Large intestine (tissue), 3 donors: Measurements from ENCODE around the gene DUSP16. TPM values are rescaled to one million over a fixed set of nuclear protein-coding genes. Genes with fewer than 3 reads are reported as not detected.
"Not testable (repeated sequence)": the region's sequence is repeated elsewhere in the genome, so short reads cannot be mapped to it uniquely, and the experiment has no call there.

Experiments
- DNase-seq, 2 donors: peaks; one replicate each; pipeline versions ENCODE4 v3.0.0 to v3.0.0-alpha.2; 2013
- H3K27ac ChIP-seq: one replicate; pipeline ENCODE4 v1.5.1; 2013; ENCODE audit warnings: low read length
- H3K27me3 ChIP-seq: 2 replicates; pipeline ENCODE4 v1.6.1; 2013; ENCODE audit warnings: low read length; ENCODE audit not compliant: control insufficient read depth, insufficient read depth
- H3K36me3 ChIP-seq: 2 replicates; pipeline ENCODE4 v1.6.1; 2013; ENCODE audit warnings: low read length; ENCODE audit not compliant: control insufficient read depth, insufficient read depth
- H3K4me1 ChIP-seq: one replicate; pipeline ENCODE4 v1.6.1; 2013; ENCODE audit warnings: low read length; ENCODE audit not compliant: control insufficient read depth, insufficient read depth
- H3K4me3 ChIP-seq: one replicate; pipeline ENCODE4 v1.5.1; 2013; ENCODE audit warnings: low read length
- H3K9me3 ChIP-seq: one replicate; pipeline ENCODE4 v1.6.1; 2013; ENCODE audit warnings: mild to moderate bottlenecking, low read depth, low read length, moderate library complexity; ENCODE audit not compliant: control insufficient read depth
- WGBS: methylation state at CpG from one replicate; pipeline ENCODE4 v1.1.5; 2013; ENCODE audit warnings: low lambda C conversion rate; ENCODE audit not compliant: insufficient coverage; 5-methylcytosine and 5-hydroxymethylcytosine counted together
- polyA plus RNA-seq: library from polyadenylated mRNA; unstranded; fragments of 120-200 nt; gene quantifications from one replicate; pipeline ENCODE4 v1.2.1, GENCODE V29; 2013

Gene DUSP16
- polyA plus RNA-seq, 1 donor: 51.7 TPM

GRCh38 chr12:12600659-12601058, 38.0 kb upstream of the DUSP16 start:
- WGBS: no CpG with 5 or more reads among the region's 8 CpGs
- no peak overlapping the region for H3K27ac ChIP-seq
- H3K9me3 ChIP-seq: no peaks in the 10 kb centered on the region
- DNase-seq: peak; percentile 23 to 44
- H3K4me3 ChIP-seq: no peak overlapping the region
- H3K27me3 ChIP-seq: no peaks in the 10 kb centered on the region
- no peaks in the 10 kb centered on the region for H3K4me1 ChIP-seq
- no peaks in the 10 kb centered on the region for H3K36me3 ChIP-seq

DNA sequence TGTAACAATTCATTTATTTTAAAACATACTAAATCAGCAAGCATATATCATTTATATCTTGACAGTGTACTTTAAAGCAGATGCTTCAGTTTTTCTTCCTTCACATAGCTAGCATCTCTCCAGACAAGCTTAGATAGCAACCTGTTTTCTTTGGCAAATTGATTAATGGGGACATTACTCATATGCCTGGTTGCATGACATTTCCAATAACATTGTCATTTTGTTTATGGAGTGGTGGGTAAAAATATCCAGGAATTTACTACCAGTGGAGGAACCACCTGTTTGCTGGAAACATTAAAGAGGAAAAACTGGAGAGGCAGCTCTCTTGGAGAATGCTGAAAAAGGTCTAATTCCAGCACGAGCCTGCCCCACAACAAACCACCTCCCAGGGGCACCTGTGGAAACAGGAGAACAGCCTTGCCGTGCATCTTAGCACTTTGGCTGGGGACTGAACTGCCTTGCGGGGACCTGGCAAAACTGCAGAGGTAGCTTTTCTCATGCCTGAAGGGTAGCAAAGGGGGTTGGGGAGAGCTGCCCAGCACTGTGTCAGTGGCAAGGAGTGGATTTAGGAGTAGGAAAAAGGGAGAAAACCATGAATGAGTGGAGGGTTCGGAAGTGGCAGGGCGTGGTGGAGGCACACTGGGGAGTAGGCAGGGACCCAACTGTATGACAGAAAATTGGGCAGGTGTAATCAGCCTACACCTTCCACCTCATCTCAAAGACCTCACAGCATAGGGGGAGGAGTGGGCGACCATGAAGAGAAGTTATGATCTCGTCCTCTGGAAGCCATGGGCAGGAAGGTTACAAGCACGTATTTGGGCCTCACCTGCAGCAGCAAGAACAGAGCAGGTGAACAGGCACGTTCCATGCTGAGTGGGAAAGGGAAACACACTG, 37.3 kb upstream of the DUSP16 start:
- no peaks in the 10 kb centered on the region for H3K4me1 ChIP-seq
- H3K27ac ChIP-seq: no peak overlapping the region
- no peaks in the 10 kb centered on the region for H3K36me3 ChIP-seq
- H3K9me3 ChIP-seq: no peaks in the 10 kb centered on the region
- no peak overlapping the region for H3K4me3 ChIP-seq
- 100% methylated on average over 1 of the region's 9 CpGs for WGBS
- DNase-seq: no peak
- H3K27me3 ChIP-seq: no peaks in the 10 kb centered on the region

DNA sequence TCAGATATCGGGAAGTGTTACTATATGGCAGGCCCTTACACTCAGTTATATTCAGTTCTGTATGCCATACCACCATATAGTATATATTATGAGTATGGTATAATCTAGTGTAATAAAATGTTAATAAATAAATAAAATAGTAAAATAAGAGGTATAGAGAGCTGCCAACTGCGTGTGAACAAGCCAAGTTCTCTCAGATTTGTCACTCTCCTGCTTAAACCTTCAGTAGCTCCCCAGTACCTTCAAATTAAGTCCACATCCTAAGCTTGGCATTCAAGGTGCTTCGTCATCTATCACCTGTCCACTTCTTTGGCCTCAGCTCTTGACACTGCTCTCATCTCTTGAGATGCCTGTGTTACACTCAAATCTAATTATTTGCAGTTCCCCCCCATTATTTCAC, 36.2 kb upstream of the DUSP16 start:
- H3K9me3 ChIP-seq: no peaks in the 10 kb centered on the region
- H3K4me1 ChIP-seq: no peaks in the 10 kb centered on the region
- H3K36me3 ChIP-seq: no peaks in the 10 kb centered on the region

DNA sequence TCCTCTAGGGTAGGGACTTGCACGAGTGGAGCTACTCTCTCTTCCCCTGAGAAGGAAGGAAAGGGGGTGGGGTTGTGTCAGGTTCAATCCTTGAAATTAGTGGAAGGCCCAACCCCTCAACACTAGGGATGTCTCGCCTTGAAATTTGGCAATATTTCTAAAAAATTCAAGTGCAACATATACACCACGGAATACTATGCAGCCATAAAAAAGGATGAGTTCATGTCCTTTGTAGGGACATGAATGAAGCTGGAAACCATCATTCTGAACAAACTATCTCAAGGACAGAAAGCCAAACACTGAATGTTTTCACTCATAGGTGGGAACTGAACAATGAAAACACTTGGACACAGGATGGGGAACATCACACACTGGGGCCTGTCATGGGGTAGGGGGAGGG, 33.9 kb upstream of the DUSP16 start:
- not testable (repeated sequence) for H3K27ac ChIP-seq, H3K27me3 ChIP-seq, H3K4me3 ChIP-seq, DNase-seq, H3K36me3 ChIP-seq, H3K4me1 ChIP-seq, H3K9me3 ChIP-seq
- WGBS: 100% methylated on average over 1 of the region's 3 CpGs

More for the DNA sequence above, 36.2 kb upstream of the DUSP16 start:
- 50% methylated on average over 1 of the region's 3 CpGs for WGBS
- Histone ChIP-seq H3K27me3 (no peaks in the 10 kb centered on the region), H3K4me3 (no peak overlapping the region), H3K27ac (no peak overlapping the region)
- DNase-seq: no peak

DNA sequence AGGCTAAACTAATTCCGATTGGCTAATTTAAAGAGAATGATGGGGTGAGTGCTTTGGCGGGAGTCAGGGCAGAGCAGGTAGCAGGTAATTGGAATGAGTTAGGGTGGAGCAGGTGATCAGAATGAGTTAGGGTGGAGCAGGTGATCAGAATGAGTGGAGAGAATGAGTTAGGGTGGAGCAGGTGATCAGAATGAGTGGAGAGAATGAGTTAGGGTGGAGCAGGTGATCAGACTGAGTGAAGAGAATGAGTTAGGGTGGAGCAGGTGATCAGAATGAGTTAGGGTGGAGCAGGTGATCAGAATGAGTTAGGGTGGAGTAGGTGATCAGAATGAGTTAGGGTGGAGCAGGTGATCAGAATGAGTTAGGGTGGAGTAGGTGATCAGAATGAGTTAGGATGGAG, 33.3 kb upstream of the DUSP16 start:
- not testable (repeated sequence) for H3K27ac ChIP-seq, H3K9me3 ChIP-seq, H3K4me1 ChIP-seq, H3K27me3 ChIP-seq, H3K36me3 ChIP-seq, DNase-seq, H3K4me3 ChIP-seq
- WGBS: no CpG with 5 or more reads among the region's 2 CpGs

DNA sequence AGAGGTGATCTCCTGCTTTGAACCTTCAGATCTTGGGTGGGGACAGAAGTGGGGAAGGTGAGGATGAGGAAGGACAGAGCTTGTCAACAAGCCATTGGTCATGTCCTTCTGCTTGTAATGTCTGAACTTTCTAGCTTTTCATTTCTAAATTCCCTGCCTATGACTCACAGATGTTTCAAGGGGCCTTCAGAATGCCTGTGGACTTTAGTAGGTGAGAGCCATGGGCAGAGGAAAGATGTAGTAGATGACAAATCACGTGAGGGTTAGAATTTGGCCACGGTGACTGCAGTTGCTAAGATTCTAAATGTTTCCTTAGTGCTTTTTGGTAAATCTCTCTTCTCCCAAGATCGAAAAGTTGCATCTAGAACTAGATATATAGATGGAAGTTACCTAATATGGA, 30.3 kb upstream of the DUSP16 start:
- no peak overlapping the region for H3K4me3 ChIP-seq
- no peaks in the 10 kb centered on the region for H3K27me3 ChIP-seq
- WGBS: 81% methylated on average over 3 of the region's 3 CpGs
- H3K9me3 ChIP-seq: no peaks in the 10 kb centered on the region
- no peaks in the 10 kb centered on the region for H3K36me3 ChIP-seq
- peak in 1 of 2 donors; percentile 13 for DNase-seq
- H3K27ac ChIP-seq: no peak overlapping the region
- H3K4me1 ChIP-seq: peaks cover 4% of the 10 kb centered on the region

DNA sequence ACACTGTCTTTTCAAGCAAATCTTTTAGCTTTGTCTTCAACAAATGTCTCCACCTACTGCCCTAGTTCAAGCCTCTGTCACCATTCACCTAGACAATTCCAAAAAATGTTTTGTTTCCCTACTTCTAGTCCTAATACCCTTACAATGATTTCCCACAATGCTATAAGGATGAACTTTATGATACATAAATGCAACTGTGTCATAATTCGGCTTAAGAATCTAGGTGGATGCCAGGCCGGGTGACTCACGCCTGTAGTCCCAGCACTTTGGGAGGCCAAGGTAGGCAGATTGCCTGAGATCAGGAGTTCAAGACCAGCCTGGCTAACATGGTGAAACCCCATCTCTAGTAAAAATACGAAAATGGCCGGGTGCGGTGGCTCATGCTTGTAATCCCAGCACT, 28.3 kb upstream of the DUSP16 start:
- WGBS: no CpG with 5 or more reads among the region's 6 CpGs
- H3K27ac ChIP-seq: no peak overlapping the region

DNA sequence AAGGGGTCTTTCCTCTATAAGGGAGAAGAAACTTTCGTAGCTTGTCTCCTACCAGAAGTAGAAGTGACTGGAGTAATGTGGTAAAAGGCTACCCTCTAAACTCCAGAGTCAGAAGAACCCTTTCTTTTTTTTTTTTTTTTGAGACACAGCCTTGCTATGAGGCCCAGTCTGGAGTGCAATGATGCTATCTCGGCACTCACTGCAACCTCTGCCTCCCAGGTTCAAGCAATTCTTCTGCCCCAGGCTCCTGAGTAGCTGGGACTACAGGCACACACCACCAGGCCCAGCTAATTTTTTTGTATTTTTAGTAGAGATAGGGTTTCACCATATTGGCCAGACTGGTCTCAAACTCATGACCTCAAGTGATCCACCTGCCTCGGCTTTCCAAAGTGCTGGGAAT, 25.8 kb upstream of the DUSP16 start:
- not testable (repeated sequence) for H3K27ac ChIP-seq, DNase-seq, H3K9me3 ChIP-seq, H3K27me3 ChIP-seq, H3K4me3 ChIP-seq, H3K36me3 ChIP-seq
- WGBS: no CpG with 5 or more reads among the region's 3 CpGs
- peaks cover 15% of the 10 kb centered on the region for H3K4me1 ChIP-seq

More for the DNA sequence above, 28.3 kb upstream of the DUSP16 start:
- Histone ChIP-seq H3K4me3 (no peak overlapping the region), H3K9me3 (no peaks in the 10 kb centered on the region), H3K27me3 (no peaks in the 10 kb centered on the region), H3K36me3 (no peaks in the 10 kb centered on the region), H3K4me1 (peaks cover 15% of the 10 kb centered on the region)
- no peak for DNase-seq

DNA sequence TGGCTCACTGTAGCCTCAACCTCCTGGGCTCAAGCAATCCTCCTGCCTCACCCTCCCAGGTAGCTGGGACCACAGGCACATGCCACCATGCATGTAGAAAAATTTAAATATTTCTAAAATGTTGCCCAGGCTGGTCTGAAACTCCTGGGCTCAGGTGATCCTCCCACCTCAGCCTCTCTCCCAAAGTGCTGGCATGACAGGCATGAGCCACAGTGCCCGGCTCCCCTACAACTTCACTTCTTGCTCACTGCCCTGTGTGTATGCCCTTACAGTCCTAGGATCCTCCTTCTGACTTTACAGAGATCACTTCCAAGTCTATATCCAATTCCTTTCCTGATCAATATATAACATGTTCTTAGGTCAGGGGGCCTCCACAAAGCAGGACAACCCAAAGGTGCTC, 25.2 kb upstream of the DUSP16 start:
- H3K4me3 ChIP-seq: no peak overlapping the region
- no peaks in the 10 kb centered on the region for H3K36me3 ChIP-seq
- H3K27ac ChIP-seq: no peak overlapping the region
- peaks cover 15% of the 10 kb centered on the region for H3K4me1 ChIP-seq
- WGBS: no CpG with 5 or more reads among the region's 1 CpG
- no peak for DNase-seq
- H3K27me3 ChIP-seq: no peaks in the 10 kb centered on the region
- H3K9me3 ChIP-seq: no peaks in the 10 kb centered on the region

GRCh38 chr12:12586879-12587675, 24.4 kb upstream of the DUSP16 start:
- peak; percentile 26 to 53 for DNase-seq
- peaks cover 15% of the 10 kb centered on the region for H3K4me1 ChIP-seq
- no peaks in the 10 kb centered on the region for H3K9me3 ChIP-seq
- no peaks in the 10 kb centered on the region for H3K27me3 ChIP-seq
- H3K4me3 ChIP-seq: no peak overlapping the region
- WGBS: 40% methylated on average over 1 of the region's 8 CpGs
- no peaks in the 10 kb centered on the region for H3K36me3 ChIP-seq
- H3K27ac ChIP-seq: no peak overlapping the region
